ENCODE measurements around the gene OR9A2.
A peak's percentile ranks its signal among the peaks of the same experiment; 100 is the strongest.

The OR9A2 gene, protein sequence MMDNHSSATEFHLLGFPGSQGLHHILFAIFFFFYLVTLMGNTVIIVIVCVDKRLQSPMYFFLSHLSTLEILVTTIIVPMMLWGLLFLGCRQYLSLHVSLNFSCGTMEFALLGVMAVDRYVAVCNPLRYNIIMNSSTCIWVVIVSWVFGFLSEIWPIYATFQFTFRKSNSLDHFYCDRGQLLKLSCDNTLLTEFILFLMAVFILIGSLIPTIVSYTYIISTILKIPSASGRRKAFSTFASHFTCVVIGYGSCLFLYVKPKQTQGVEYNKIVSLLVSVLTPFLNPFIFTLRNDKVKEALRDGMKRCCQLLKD
- 0 to 0.43 (median 0) reads per million in 18 experiments for total RNA-seq

GRCh38 chr7:143027032-143027431, at the start of gene OR9A2:
Gene OR9A2, minus strand, starts transcription at chr7:143027132. Its CDS starts 0 bp downstream, at chr7:143027132.
- no peak for DNase-seq

DNA sequence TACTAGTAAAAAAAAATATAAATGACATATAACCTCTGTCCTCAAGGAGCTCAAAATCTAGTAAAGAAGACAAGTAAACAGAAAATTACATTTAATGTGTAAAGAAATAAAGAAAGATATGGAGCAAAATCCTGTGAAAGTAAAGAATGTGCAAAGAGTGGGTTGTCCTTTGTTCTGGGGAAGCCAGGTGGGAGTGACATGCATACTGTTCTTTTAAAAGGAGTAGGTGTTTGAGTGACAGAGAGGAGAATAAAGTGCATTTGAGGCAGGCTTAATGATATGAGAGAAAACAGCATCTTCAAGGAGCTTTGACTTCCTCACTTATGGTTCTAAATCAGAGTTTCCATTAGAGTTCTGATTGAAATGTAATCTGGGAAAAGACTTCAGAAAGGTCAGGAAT, 47.2 kb upstream of the OR9A2 start:
- DNase-seq = no peak

- no peak for DNase-seq
These were observed 46.6 kb upstream of the OR9A2 start for GRCh38 chr7:143073556-143073955.

DNA sequence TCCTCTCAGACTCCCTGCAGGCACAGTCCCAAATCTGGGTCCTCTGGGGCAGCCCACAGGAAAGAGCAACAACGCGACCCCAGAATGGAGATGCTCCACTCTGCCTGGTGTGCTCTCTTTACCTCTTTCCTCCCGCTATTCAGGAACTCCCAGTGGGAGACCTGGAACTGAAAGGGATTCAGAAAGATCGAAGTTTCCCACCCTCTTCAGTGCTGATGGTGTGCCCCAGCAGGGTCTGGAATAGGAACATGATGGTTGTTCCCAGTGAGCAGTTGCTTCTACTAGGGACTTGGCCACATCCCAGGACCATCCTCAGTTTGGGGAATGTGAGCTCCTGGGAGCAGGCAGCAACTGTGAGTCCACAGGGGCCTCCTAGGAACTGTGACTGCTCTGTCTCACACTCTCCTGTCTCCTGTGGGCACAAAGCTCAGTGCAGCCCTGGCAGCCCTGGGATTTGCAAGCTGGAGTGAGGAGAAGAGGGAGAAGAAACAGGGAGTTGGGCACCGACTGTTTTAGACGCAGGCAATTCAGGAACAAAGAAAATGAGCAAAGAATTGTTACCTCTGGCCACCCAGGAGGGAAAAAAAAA, 43.1 kb upstream of the OR9A2 start:
- no peak for DNase-seq

DNA sequence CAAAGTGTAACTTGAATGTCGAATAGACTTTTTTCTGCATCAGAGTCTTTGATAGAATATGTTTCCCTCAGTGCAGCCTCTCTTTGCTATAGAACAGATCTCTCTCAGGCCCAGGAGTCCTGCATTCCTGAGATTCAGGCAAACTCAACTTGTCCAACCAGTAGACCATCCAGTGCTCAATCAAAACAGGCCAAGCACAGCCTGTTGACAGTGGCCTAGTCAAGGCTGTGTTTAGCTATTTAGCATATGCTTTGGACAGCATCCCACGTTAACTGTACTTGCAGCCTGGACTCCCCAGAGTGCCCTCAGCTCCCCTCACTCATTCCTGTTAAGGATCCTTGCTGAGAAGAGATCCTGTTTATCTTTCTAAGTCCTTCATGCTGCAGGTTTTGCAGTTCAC, 41.5 kb upstream of the OR9A2 start:
- DNase-seq = no peak

- no peak for DNase-seq
These were observed 36.8 kb upstream of the OR9A2 start for GRCh38 chr7:143063741-143064140.

GRCh38 chr7:143055754-143056153, 28.8 kb upstream of the OR9A2 start:
- DNase-seq = no peak

DNA sequence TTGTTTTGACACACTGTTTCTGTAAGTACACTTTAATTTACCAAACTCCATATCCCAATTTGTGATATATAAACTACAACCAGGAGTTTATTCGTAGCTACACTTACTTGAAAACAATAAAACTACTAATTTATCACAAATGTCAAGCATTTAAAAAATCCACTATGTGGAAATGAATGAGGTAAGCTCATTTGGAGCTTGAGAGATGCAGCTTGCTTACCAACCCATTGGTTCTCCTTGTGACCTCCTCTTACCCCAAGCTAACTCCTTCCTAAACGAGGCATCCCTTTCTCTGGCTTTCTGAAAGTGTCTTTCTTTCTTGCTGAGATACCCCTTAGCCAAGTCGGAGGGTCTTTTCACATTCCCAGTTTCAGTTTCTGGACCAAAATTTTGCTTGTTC, 27.7 kb upstream of the OR9A2 start:
- DNase-seq = no peak

DNA sequence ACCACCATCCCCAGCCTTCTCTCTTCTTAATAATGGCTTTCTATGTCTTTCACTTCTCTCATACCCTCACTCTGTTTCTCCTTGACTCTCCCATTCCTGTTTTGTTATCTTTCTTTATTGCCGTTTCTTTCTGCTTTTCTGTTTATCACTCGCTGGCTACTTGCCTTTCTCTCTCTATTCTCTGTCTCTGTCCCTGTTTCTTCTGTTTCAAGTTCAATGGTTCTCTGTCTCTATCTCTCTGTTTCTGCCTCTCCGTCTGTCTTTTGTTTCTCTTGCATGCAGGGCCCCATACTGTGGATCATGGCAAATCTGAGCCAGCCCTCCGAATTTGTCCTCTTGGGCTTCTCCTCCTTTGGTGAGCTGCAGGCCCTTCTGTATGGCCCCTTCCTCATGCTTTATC, 25.1 kb upstream of the OR9A2 start, which contains the start of gene OR6V1:
Gene OR6V1, plus strand, starts transcription at position 301 of the 400 bp plus-strand sequence. Its CDS starts 0 bp downstream, at position 301.
- no peak for DNase-seq

DNA sequence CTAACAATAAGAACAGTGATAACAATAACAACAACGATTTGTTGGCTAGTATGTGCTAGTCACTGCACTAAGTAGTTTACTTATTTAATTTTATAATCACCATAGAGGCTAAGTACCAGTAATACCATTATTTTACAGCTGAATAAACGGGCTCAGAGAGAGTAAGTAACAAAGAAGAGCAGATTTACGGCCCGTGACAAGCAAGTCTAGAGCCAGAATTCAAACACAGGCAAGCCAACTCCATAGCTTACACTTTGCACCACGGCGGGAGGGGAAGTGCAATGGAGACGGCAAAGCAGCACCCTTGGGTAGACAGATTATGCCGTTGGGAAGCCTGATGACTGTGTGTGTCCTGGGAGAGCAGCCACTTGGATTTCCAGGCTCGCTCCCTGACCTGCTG, 24.0 kb upstream of the OR9A2 start:
- no peak for DNase-seq

DNA sequence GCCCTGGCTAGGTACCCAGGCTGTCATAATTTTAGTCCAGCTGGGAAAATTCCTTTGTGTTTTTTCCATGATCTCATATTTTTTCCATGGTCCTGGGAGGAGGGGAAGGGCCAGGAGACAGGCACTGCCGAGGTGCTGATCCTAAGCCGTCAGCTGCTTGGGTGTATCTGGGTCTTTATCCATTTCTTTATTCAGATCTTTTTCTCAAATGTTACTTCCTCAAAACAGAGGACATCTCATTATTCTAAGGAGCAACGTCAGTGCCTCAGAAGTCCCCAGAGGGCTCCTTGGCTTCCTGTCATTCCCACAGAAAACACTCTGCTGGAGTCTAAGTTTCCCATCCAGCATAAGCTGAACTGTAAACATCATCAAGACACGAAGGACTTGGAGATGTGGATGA, 22.4 kb upstream of the OR9A2 start:
- DNase-seq = peak in 1 of 2 donors; percentile 3

GRCh38 chr7:143048827-143049226, 21.9 kb upstream of the OR9A2 start:
- peak; percentile 24 to 43 for DNase-seq

- DNase-seq = peak; percentile 59 to 70
These were observed 20.4 kb upstream of the OR9A2 start for GRCh38 chr7:143047326-143047725.

DNA sequence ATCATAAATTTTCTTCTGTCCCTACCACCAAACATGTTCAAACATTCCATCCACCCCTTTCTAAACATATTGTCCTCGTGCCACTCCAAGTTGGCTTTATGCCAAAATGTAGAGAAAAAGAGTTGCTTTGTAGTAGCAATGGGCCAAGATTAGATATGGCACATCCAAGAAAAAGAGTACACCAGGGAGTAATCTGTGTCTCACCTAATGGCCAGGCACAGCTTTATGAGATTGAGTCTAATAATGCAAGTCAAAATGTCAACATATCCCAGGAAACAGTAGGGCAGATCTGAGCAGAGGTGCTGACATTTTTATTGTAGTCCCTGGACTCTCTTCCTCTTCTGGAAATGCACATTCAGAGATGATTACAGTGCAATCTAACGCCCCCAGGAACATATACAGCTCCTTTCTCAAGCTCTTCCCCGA, 19.5 kb upstream of the OR9A2 start:
- DNase-seq = peak; percentile 36 to 40

DNA sequence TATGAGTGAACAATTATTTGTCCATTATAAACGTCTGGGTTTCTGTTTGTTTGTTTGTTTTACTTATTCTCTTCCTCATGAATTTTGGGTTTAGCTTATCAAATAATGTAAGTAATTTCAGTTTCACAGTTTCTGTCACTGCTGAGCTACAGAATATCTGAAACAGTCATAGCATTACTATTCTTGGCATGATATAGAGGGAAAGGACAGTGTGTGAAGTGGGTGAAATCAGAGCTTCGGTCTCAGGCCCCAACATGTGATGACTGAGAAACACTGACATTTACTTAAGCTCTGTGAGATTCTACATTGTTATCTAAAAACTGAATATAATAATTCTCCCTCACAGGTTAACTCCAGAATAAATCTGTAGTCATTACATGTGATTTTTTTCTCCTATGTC, 16.5 kb upstream of the OR9A2 start:
- DNase-seq = no peak

DNA sequence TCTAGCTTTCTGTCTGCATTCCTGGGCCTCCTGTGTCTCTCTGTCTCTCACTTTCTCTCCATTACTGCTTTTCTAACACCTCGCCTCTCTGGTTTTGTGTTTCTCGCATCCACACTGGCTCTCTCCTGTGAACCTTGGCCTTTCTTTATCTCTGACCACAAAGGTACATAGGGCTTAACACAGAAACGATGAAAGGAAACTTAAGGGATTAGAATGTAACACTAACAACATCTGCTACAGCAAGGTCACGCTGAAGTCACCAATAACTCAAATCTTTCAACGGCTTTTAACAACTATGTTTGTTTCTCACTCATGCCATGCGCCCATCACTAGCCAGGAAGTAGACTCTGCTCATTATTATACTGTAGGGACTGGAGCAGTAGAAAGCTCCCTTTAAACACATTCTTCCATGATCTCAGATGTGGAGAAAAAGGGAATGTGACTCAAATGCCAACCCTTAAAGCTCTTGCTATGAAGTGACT, 15.9 kb upstream of the OR9A2 start:
- DNase-seq = no peak

DNA sequence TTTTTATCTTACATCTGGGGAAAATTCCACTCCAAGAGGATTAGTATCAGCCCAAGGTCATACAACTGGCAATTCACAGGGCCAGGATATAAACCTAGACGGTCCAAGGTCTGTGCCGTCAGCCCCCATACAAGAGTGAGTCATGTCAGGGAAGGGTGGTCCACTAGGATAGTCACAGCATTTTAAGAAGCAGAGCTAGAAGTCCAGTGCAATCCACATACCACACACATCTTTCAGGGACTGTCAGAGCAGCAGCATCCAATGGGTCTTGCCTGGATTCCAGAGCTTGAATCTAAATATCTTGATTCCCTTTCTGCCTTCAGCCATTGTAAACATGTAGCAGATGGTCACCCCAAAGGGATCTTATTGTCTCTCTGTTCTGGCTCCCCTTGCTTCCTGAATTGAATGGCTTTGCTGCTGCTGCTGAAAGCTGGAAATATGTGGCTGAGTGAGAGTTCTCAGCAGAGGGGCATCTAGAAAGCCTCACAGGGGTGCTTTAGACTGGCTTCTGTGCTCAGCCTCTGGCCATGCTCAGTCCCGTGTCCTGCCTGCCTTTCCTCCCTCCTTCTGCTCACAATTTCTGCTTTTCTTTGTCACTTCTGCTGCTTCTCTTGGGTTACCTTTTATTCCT, 15.3 kb upstream of the OR9A2 start:
- no peak for DNase-seq

GRCh38 chr7:143041346-143041745, 14.4 kb upstream of the OR9A2 start:
- DNase-seq = no peak

DNA sequence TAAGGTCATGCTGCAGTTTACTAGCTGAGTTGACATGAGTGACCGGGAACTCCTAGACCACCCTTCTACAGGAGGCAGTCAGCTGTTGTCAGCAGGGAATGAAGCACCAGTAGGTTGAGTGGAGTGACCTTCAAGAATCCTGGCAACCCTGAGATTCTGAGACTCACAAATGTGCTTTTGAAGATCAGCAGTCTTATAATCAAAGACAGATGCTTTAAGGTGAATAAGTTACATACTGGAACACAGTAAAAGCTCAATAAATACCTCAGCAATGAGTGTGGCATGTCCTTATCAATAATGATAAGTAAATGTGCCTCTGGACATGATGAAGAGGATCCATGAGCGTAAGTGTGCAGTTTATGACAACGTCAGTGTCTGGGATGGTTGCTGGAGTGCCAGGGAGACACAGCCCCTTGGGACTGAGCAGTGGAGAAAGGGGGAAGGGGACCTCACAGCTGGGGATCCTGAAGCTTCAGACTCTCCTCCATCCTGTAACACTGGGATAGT, 13.3 kb upstream of the OR9A2 start:
- DNase-seq = no peak

- DNase-seq = no peak
These were observed 11.7 kb upstream of the OR9A2 start for GRCh38 chr7:143038635-143039034.

DNA sequence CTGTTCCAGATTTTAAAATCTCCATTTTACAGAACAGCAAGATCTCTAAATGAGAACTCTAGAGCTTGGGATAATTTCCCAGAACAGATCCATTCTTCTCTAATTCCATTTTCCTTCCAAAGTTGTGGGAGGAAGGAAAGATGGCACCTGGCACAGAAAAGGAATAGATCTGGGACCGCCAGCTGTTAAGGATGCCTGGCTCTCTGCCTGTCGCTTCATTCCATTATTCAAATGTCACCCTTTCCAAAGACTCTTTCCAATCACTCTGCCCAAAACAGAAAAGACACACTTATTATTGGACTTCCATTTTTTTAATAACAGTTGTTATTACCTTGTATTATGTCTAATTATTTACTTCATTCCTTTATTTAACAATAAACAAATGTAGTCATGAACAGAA, 751 bp upstream of the OR9A2 start:
- no peak for DNase-seq

- DNase-seq = no peak
These were observed 1.6 kb downstream of the OR9A2 start for GRCh38 chr7:143025371-143025770.

- no peak for DNase-seq
These were observed 3.9 kb downstream of the OR9A2 start for GRCh38 chr7:143023047-143023446.

GRCh38 chr7:143018931-143019330, 8.0 kb downstream of the OR9A2 start:
- DNase-seq = no peak

Measured in inflammatory macrophage (primary cell).